ENCODE measurements around the gene RAD51D. TPM values are rescaled to one million over a fixed set of nuclear protein-coding genes. Genes with fewer than 3 reads are reported as not detected.
"Not testable (repeated sequence)": the region's sequence is repeated elsewhere in the genome, so short reads cannot be mapped to it uniquely, and the experiment has no call there.

Gene RAD51D
- total and polyA plus RNA-seq, 4 donors, result 3.4 to 6.1 (median 3.7) TPM

DNA sequence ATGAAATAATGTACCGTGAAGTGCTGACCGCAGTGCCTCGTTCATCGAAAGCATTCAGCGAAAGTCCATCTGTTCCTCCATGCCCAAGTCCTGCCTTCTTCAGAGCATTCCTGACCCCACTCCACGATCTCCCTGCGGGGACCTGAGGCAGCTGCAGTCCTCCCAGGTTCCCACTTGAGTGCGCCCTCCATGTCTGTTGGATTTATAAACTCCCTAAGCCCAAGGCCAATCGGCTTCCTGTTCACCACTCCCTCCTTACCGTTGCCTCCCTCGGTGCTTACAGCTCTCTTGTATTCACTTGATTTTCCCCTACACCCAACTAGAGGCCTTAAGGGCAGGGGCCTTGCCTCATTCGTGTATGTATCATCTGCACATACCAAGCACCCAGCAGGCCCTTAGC is 2.8 kb downstream of the RAD51D start (continued):
- TF ChIP-seq, protein P1, sequence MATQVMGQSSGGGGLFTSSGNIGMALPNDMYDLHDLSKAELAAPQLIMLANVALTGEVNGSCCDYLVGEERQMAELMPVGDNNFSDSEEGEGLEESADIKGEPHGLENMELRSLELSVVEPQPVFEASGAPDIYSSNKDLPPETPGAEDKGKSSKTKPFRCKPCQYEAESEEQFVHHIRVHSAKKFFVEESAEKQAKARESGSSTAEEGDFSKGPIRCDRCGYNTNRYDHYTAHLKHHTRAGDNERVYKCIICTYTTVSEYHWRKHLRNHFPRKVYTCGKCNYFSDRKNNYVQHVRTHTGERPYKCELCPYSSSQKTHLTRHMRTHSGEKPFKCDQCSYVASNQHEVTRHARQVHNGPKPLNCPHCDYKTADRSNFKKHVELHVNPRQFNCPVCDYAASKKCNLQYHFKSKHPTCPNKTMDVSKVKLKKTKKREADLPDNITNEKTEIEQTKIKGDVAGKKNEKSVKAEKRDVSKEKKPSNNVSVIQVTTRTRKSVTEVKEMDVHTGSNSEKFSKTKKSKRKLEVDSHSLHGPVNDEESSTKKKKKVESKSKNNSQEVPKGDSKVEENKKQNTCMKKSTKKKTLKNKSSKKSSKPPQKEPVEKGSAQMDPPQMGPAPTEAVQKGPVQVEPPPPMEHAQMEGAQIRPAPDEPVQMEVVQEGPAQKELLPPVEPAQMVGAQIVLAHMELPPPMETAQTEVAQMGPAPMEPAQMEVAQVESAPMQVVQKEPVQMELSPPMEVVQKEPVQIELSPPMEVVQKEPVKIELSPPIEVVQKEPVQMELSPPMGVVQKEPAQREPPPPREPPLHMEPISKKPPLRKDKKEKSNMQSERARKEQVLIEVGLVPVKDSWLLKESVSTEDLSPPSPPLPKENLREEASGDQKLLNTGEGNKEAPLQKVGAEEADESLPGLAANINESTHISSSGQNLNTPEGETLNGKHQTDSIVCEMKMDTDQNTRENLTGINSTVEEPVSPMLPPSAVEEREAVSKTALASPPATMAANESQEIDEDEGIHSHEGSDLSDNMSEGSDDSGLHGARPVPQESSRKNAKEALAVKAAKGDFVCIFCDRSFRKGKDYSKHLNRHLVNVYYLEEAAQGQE (IDR thresholded peaks at IDR 0.05), result no peak
- TF ChIP-seq EGR1 (IDR thresholded peaks at IDR 0.05; ENCODE audit: low read depth in 2 of 2) (no peak), FOXA2 (IDR thresholded peaks at IDR 0.05) (no peak)
- TF ChIP-seq, protein P2, sequence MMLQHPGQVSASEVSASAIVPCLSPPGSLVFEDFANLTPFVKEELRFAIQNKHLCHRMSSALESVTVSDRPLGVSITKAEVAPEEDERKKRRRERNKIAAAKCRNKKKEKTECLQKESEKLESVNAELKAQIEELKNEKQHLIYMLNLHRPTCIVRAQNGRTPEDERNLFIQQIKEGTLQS (IDR thresholded peaks at IDR 0.05), result no peak

DNA sequence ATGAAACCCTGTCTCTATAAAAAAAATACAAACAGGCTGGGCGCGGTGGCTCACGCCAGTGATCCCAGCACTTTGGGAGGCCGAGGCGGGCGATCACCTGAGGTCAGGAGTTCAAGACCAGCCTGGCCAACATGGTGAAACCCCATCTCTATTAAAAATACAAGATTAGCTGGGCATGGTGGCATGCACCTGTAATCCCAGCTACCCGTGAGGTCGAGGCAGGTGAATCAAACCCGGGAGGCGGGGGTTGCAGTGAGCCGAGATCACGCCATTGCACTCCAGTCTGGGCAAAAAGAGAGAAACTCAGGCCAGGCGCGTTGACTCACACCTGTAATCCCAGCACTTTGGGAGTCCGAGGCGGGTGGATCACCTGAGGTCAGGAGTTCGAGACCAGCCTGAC is 8.9 kb downstream of the RAD51D start:
- H3K27ac ChIP-seq (ENCODE audit: low read depth in 1 of 2, low read length in 2 of 2); H3K27me3 ChIP-seq (ENCODE audit: control insufficient read depth in 4 of 4, insufficient read depth in 4 of 4, low read length in 3 of 4); H3K36me3 ChIP-seq (ENCODE audit: control insufficient read depth in 4 of 4, insufficient read depth in 3 of 4, low read depth in 1 of 4, low read length in 3 of 4); H3K9me3 ChIP-seq (ENCODE audit: control insufficient read depth in 4 of 4, low read length in 3 of 4); DNase-seq (ENCODE audit: low spot score); H3K9ac ChIP-seq (ENCODE audit: low read depth in 1 of 2, low read length in 2 of 2); H3K4me1 ChIP-seq (ENCODE audit: control insufficient read depth in 4 of 4, insufficient read depth in 4 of 4, low read length in 3 of 4); H3K4me3 ChIP-seq (ENCODE audit: low read depth in 1 of 3, low read length in 3 of 3): not testable (repeated sequence)
- 97% methylated on average over 17 of the region's 17 CpGs for WGBS

DNA sequence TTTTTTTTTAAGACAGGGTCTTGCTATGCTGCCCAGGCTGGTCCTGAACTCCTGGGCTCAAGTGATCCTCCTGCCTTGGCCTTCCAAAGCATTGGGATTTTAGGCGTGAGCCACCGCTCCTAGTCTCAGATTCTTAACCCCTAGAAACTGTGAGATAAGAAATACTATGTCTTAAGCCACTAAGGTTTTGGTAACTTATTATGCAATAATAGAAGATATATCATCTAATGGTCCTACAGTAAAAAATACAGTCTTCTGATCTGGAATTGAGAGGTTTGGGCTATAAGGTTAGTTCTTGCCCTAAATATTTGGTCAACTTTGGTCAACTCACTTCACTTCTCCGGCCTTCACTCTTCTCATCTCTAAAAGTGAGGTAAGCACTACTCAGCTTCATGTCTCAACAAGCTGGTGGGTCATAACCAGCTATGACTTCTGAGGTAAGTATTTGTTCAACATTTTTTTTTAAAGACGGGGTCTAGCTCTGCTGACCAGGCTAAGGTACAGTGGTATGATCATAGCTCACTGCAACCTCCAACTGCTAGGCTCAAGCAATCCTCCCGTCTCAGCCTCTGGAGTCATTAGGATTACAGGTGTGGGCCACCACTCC is 14.7 kb downstream of the RAD51D start:
- WGBS, result 97% methylated on average over 5 of the region's 5 CpGs
- Histone ChIP-seq H3K27ac (ENCODE audit: low read depth in 1 of 2, low read length in 2 of 2) (no peak overlapping the region), H3K4me3 (ENCODE audit: low read depth in 1 of 3, low read length in 3 of 3) (no peak overlapping the region), H3K4me1 (ENCODE audit: control insufficient read depth in 4 of 4, insufficient read depth in 4 of 4, low read length in 3 of 4) (no peaks in the 10 kb centered on the region), H3K36me3 (ENCODE audit: control insufficient read depth in 4 of 4, insufficient read depth in 3 of 4, low read depth in 1 of 4, low read length in 3 of 4) (peaks cover 0 to 26% (median 11%) of the 10 kb centered on the region in 4 donors), H3K9ac (ENCODE audit: low read depth in 1 of 2, low read length in 2 of 2) (no peak overlapping the region), H3K9me3 (ENCODE audit: control insufficient read depth in 4 of 4, low read length in 3 of 4) (no peaks in the 10 kb centered on the region), H3K27me3 (ENCODE audit: control insufficient read depth in 4 of 4, insufficient read depth in 4 of 4, low read length in 3 of 4) (no peaks in the 10 kb centered on the region)
- TF ChIP-seq FOXA2 (IDR thresholded peaks at IDR 0.05) (no peak), TAF1 (conservative IDR thresholded peaks at IDR 0.05) (no peak), HNF4A (conservative IDR thresholded peaks at IDR 0.05) (no peak), FOXA1 (IDR thresholded peaks at IDR 0.05) (no peak), EGR1 (IDR thresholded peaks at IDR 0.05; ENCODE audit: low read depth in 2 of 2) (no peak), NR2F2 (IDR thresholded peaks at IDR 0.05) (no peak), JUND (IDR thresholded peaks at IDR 0.05) (no peak), SP1 (IDR thresholded peaks at IDR 0.05) (no peak), GABPA (IDR thresholded peaks at IDR 0.05 in 1 of 2, conservative IDR thresholded peaks at IDR 0.05 in 1 of 2) (no peak), YY1 (IDR thresholded peaks at IDR 0.05) (no peak), RXRA (IDR thresholded peaks at IDR 0.05) (no peak), RAD21 (IDR thresholded peaks at IDR 0.05) (no peak), HNF4G (IDR thresholded peaks at IDR 0.05) (no peak)
- TF ChIP-seq, protein P3, sequence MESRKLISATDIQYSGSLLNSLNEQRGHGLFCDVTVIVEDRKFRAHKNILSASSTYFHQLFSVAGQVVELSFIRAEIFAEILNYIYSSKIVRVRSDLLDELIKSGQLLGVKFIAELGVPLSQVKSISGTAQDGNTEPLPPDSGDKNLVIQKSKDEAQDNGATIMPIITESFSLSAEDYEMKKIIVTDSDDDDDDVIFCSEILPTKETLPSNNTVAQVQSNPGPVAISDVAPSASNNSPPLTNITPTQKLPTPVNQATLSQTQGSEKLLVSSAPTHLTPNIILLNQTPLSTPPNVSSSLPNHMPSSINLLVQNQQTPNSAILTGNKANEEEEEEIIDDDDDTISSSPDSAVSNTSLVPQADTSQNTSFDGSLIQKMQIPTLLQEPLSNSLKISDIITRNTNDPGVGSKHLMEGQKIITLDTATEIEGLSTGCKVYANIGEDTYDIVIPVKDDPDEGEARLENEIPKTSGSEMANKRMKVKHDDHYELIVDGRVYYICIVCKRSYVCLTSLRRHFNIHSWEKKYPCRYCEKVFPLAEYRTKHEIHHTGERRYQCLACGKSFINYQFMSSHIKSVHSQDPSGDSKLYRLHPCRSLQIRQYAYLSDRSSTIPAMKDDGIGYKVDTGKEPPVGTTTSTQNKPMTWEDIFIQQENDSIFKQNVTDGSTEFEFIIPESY (IDR thresholded peaks at IDR 0.05), result no peak
- TF ChIP-seq, protein P1 (IDR thresholded peaks at IDR 0.05), result no peak
- TF ChIP-seq, protein P2 (IDR thresholded peaks at IDR 0.05), result no peak
- TF ChIP-seq, protein P4, sequence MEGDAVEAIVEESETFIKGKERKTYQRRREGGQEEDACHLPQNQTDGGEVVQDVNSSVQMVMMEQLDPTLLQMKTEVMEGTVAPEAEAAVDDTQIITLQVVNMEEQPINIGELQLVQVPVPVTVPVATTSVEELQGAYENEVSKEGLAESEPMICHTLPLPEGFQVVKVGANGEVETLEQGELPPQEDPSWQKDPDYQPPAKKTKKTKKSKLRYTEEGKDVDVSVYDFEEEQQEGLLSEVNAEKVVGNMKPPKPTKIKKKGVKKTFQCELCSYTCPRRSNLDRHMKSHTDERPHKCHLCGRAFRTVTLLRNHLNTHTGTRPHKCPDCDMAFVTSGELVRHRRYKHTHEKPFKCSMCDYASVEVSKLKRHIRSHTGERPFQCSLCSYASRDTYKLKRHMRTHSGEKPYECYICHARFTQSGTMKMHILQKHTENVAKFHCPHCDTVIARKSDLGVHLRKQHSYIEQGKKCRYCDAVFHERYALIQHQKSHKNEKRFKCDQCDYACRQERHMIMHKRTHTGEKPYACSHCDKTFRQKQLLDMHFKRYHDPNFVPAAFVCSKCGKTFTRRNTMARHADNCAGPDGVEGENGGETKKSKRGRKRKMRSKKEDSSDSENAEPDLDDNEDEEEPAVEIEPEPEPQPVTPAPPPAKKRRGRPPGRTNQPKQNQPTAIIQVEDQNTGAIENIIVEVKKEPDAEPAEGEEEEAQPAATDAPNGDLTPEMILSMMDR (IDR thresholded peaks at IDR 0.05; ENCODE audit: low read depth, low read length, missing input control), result no peak
- TF ChIP-seq, protein P5, sequence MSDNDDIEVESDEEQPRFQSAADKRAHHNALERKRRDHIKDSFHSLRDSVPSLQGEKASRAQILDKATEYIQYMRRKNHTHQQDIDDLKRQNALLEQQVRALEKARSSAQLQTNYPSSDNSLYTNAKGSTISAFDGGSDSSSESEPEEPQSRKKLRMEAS (IDR thresholded peaks at IDR 0.05), result no peak
- no peak for DNase-seq (ENCODE audit: low spot score)

Measured in liver (tissue), 9 donors.